MM.1S (cell line): ENCODE measurements around the gene TSPAN32.

Experiments
- CTCF ChIP-seq: fragments of 300-600 bp; sonication (generic); IDR thresholded peaks from 2 replicates; pipeline ENCODE4 v1.5.1; 2016; ENCODE audit warnings: antibody characterized with exemption, low read length, mixed read lengths
- EZH2 ChIP-seq: fragments of 300-600 bp; sonication (generic); optimal IDR thresholded peaks from 2 replicates; pipeline ENCODE3; 2017; ENCODE audit warnings: low read depth, mild to moderate bottlenecking, antibody characterized with exemption, low read length, mixed read lengths
- EZH2phosphoT487 ChIP-seq: fragments of 300-600 bp; sonication (generic); IDR thresholded peaks from 2 replicates; pipeline ENCODE4 v1.6.1; 2018; ENCODE audit warnings: antibody characterized with exemption, low read length

- TF ChIP-seq EZH2 (no peak), CTCF (no peak), EZH2phosphoT487 (no peak)
These were observed 28.0 kb upstream of the TSPAN32 start for GRCh38 chr11:2273771-2274170.
